KOPT-K1 (cell line): ENCODE measurements around the gene SPEG.

Source experiments
- H3K27ac ChIP-seq: fragments of 200-600 bp; sonication (generic); 2 replicates; pipeline ENCODE4 v1.5.1; 2016; ENCODE audit warnings: antibody characterized with exemption, mild to moderate bottlenecking, low read depth, low read length; ENCODE audit not compliant: poor library complexity, severe bottlenecking
- H3K36me3 ChIP-seq: fragments of 200-600 bp; sonication (generic); 2 replicates; pipeline ENCODE4 v1.5.1; 2017; ENCODE audit warnings: antibody characterized with exemption, mild to moderate bottlenecking, low read length, moderate library complexity; ENCODE audit not compliant: insufficient read depth
- H3K9me3 ChIP-seq: fragments of 200-600 bp; sonication (generic); 2 replicates; pipeline ENCODE4 v1.5.1; 2017; ENCODE audit warnings: antibody characterized with exemption, low read length, mild to moderate bottlenecking; ENCODE audit not compliant: insufficient read depth, poor library complexity, severe bottlenecking

Gene SPEG

DNA sequence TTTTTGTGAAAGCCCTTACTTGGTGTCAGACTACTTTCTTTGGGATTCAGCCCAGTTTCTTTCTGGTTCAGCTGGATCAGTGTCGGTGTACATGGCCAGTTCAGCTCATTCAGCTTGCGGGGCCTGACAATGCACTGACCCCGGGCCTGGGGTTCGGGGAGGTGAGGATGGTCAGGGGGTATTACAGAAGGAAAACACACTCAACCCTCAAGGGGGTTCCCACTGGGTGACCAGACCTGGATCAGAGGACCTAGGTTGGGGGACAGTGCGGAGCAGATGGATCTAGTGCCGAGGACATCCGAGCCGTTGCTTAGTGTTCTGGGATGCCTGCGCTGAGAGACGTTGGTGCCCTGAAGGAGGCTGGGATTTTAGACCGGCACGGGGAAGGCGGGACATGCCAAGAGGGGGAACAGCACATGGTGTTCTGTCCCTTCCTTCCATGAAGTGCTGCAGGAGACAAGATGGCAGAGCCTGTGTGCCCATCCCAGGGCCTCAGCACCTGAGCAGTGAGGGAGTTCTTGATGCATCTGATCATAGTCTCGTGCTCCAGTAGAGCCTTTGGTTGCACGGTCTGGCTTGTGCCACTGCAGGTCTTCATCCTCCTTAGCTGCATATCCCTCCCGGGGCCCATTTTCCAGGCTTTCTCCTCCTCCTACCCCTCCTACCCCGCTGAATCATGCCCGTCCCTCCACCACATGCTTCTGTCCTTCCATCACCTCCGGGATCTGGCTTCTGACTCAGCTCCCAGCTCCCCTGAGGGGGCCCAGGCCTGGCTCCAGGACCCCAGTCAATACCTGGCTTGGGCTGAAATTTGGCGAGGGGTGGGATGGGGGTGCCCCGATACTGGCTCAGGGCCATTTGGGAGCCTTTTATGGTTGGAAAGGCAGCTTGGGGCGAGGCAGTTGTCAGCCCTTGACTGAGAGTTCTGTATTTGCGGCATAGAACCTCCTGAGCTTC lies 18.0 kb downstream of the SPEG start:
- Histone ChIP-seq H3K9me3 (no peaks in the 10 kb centered on the region), H3K36me3 (no peaks in the 10 kb centered on the region), H3K27ac (no peak overlapping the region)

GRCh38 chr2:219453671-219454590 lies 19.3 kb downstream of the SPEG start:
- H3K9me3 ChIP-seq, result no peaks in the 10 kb centered on the region
- H3K27ac ChIP-seq, result no peak overlapping the region
- H3K36me3 ChIP-seq, result no peaks in the 10 kb centered on the region

DNA sequence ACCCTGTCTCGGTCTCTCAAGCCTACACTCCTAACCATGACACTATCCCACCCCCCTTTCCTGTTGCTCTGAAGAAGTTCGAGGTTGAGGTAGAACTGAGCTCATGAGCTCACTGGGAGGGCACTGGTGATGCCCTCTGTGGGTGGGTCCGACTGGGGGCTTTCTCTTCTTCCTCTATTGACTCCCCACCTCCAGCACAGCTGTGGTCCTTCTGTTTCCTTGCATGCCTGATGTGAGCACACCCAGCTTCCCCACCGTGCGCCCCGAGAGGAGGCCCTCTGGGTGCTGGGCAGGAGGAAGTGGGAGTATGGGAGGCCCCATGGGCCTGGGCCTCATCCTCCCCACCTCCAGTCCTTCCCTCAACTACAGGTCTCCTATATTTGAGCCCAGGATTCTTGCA lies 20.9 kb downstream of the SPEG start:
- Histone ChIP-seq H3K9me3 (no peaks in the 10 kb centered on the region), H3K27ac (no peak overlapping the region), H3K36me3 (no peaks in the 10 kb centered on the region)

GRCh38 chr2:219457784-219458369 lies 23.2 kb downstream of the SPEG start:
- no peak overlapping the region for H3K27ac ChIP-seq
- H3K9me3 ChIP-seq, result no peaks in the 10 kb centered on the region
- no peaks in the 10 kb centered on the region for H3K36me3 ChIP-seq

DNA sequence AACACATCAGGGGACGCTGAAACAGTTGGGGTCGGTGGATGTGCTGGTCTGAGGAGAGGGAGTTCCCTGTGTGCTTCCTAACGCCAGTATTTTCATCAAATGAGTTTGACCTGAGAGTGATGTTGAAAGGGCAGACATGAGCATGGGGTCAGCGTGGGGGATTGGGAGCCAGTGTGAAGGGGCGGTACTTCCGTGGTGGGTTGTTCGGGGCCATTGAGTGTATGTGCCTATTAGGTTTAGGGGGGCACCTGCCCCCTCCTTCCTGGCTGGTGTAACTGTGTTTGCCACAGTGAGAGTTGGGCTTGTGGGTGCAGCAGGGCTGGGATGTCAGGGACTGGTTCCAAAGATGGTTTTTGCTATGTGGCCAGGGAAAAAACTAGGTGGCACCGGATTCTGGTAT lies 24.4 kb downstream of the SPEG start:
- no peak overlapping the region for H3K27ac ChIP-seq
- no peaks in the 10 kb centered on the region for H3K9me3 ChIP-seq
- H3K36me3 ChIP-seq, result no peaks in the 10 kb centered on the region

GRCh38 chr2:219459460-219460311 lies 25.0 kb downstream of the SPEG start:
- Histone ChIP-seq H3K27ac (no peak overlapping the region), H3K36me3 (no peaks in the 10 kb centered on the region), H3K9me3 (no peaks in the 10 kb centered on the region)

DNA sequence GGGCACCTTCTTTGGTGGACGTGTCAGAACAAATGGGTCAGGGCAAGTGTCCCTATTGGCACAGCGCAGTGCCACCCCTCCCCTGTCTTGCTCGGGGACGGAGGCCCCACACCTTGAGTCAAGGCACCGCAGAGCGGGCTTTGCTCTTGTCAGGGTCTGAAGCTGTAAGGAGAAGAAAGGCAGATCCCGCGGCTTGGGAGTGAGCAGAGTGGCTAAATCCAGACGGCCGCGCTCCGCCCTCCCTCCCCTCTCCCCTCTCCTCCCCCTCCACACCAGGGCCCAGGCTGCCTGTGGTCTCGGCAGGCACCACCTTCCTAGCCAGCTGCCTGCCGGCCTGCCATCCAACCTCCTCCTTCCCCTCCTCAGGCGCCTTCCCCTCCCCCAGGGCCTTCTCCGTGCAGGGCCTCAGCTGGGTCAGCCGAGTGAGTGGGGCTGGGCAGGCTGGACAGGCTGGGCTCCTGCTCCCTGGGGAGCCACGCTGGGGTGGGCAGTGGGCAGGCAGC lies 25.8 kb downstream of the SPEG start:
- H3K36me3 ChIP-seq, result no peaks in the 10 kb centered on the region
- no peak overlapping the region for H3K27ac ChIP-seq
- H3K9me3 ChIP-seq, result no peaks in the 10 kb centered on the region

- H3K27ac ChIP-seq, result no peak overlapping the region
- no peaks in the 10 kb centered on the region for H3K36me3 ChIP-seq
- H3K9me3 ChIP-seq, result no peaks in the 10 kb centered on the region
Observed at GRCh38 chr2:219461047-219461514, 26.4 kb downstream of the SPEG start.

- Histone ChIP-seq H3K27ac (no peak overlapping the region), H3K36me3 (no peaks in the 10 kb centered on the region), H3K9me3 (no peaks in the 10 kb centered on the region)
Observed at GRCh38 chr2:219461669-219462068, 27.0 kb downstream of the SPEG start.

DNA sequence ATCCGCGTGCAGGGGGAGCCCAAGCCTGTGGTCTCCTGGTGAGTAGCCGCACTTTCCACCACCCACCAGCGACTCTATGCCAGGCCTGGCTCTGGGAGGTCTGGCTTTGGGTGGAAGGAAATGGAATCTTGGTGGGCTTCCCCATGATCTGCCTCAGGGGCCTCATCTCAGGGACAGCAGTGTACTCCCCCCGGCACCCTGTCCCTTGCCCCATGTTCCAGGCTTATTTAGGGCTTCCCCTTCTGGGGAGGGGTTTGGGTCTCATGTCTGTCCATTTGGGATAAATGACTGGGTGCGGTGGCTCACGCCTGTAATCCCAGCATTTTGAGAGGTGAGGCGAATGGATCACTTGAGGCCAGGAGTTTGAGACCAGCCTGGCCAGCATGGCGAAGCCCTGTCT lies 27.7 kb downstream of the SPEG start:
- no peaks in the 10 kb centered on the region for H3K9me3 ChIP-seq
- H3K27ac ChIP-seq, result no peak overlapping the region
- H3K36me3 ChIP-seq, result no peaks in the 10 kb centered on the region

DNA sequence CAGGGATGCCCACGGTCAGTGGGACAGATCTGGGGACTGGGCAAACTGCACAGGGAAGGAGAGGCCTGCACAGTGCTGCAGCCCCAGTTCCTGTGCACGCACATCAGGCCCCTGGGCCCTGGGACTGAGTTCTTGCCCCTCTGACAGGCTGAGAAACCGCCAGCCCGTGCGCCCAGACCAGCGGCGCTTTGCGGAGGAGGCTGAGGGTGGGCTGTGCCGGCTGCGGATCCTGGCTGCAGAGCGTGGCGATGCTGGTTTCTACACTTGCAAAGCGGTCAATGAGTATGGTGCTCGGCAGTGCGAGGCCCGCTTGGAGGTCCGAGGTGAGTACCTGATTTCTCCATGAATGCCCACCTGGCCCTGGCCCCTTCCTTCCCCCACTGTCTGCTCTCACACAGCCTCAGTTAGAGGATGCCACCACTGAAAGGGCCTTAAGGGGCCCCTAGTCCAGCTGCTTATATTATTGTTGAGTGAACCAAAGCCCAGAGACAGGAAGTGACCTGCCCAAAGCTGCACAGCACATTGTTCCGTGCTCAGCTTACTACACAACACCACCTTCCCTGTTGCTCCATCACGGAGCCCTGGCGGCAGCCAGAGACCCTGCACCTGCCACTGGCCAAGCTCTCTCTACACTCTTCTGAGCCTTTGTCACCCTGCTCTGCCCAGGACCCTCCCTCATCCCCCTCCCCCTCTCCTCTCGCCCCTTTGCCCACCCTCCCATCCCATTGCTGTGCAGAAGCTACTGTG lies 29.8 kb downstream of the SPEG start:
- Histone ChIP-seq H3K36me3 (no peaks in the 10 kb centered on the region), H3K27ac (no peak overlapping the region), H3K9me3 (no peaks in the 10 kb centered on the region)

- no peak overlapping the region for H3K27ac ChIP-seq
- no peaks in the 10 kb centered on the region for H3K9me3 ChIP-seq
- H3K36me3 ChIP-seq, result no peaks in the 10 kb centered on the region
Observed at GRCh38 chr2:219465659-219466561, 31.3 kb downstream of the SPEG start.
